HG02981 (cell line): Measurements from ENCODE around the gene SORCS2.

Experiments
- ATAC-seq: cut with Tn5 transposase; IDR thresholded peaks from one replicate; pipeline ENCODE4 v1.9.1; 2021; ENCODE audit warnings: mild to moderate bottlenecking, moderate library complexity; ENCODE audit not compliant: unreplicated experiment

The SORCS2 gene

DNA sequence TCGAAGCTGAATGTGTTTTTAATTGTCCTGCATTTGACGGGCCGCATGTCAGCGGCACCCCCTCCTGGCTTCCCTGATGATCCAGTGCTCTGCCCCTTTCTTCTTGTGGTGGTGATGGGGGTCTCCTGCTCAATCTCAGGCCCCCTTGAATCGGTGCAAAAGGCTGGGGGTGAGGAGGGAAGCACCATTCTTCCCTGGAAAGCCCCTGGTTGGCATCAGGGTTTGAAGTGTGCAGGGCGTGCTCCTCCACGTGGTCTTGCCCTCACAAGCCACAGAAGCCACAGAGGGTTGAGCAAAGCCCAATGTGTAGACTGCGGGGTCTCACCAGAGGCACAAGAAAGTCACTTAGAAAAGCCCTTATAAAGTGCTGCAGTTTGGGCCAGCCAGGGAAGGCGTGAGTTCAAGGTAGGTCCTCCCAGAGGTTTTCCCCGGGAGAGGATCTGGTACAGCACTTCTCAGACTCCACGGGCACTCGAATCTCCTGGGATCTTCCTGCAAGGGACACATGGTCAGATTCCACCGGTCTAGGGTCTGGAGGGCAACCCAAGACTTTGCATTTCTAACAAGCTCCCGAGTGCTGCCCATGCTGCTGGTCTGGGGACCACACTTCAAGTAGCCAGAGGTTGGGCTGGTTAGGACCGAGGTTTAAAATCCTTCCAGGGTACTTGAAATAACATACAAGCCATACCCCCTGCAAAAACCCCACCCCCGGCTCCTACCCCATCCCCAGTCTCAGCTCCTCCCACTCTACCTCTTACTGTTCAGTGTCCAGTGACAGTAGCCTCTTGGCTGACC, 207.3 kb downstream of the SORCS2 start:
- ATAC-seq, result no peak

DNA sequence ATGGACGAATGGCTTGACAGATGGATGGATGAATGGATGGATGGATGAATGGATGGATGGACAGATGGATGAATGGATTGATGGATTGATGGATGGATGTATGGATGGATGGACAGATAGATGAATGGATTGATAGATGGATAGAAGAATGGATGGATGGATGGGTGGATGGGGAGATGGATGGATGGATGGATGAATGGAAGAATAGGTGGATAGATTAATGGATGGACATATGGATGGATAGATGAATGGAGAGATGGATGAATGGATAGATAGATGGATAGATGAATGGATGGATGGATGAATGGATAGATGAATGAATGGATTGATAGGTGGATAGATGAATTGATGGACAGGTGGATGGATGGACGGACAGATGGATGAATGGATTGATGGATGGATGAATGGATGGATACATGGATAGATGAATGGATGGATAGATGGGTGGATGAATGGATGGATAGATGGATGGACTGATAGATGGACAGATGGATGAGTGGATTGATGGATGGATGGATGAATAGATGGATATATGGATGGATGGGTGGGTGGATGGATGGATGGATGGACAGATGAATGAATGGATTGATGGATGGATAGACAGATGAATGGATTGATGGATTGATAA, 208.4 kb downstream of the SORCS2 start:
- ATAC-seq, result no peak

DNA sequence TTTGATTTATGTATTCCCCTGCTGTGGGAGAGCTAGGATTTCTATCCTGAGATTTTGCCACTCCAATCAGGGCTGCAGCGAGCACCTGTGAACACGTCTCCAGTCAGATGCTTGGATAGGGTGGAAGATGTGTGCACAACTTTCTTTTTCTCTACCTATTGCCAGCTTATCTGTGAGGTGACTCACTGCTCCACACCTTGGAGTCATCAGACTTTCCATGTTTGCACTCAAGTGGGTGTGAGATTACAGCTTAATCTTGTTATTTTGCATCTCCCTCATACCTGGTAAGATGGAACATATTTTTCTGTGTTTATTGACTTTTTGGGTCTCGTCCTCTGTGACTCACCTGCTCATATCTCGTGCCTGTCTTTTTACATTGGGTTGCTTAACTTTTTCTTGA, 210.2 kb downstream of the SORCS2 start:
- ATAC-seq, result no peak

DNA sequence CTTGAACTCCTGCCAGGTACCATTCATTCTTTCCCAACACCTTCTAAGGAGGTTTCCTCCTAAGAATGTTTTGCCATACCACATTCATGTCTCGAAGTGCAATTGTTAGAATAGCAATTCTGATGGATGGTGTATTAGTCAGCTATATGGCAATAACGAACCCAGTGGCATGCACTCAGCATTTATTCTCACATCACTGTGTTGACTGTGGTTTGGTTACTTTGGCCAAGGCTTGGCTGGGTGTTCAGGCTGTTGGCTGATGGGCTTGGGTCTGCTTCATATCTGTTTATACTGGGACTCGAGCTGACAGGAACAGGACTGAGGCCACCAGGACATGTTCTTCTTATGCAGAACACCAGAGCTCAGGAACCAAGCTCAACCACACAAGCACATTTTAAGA, 210.7 kb downstream of the SORCS2 start:
- no peak for ATAC-seq

DNA sequence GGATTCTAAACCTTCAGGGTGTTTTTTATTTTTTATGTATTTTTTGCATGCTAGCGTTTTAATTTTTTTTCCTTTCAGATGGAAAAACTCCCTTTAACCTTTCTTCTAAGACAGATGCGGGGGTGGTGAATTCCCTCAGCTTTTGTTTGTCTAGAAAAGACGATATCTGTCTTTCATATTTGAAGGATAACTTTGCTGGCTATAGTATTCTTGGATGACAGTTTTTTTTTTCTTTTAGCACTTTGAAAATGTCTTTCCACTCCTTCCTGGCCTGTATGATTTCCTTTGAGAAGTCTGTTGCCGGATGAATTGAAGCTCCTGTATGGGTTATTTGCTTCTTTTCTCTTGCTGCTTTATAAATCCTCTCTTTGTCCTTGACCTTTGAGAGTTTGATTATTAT, 215.8 kb downstream of the SORCS2 start:
- no peak for ATAC-seq

DNA sequence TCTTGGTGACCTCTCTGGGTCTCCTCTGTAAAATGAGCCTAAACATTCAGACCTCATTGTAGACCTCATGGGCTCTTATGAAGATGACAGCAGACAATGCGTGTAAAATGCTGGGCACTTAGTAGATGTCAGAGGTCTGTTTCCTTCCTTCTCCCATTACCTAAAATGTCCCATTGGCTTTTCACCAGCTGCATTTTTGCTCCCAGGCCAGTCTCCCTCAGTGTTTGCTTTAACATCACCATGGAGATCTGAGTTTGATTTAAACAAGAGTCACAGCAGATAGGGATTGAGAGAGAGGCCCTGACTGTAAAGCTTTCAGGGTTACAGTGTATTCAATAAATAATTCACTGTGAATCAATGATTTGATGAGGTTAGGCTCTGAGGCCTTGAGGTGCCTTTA, 218.1 kb downstream of the SORCS2 start:
- no peak for ATAC-seq

DNA sequence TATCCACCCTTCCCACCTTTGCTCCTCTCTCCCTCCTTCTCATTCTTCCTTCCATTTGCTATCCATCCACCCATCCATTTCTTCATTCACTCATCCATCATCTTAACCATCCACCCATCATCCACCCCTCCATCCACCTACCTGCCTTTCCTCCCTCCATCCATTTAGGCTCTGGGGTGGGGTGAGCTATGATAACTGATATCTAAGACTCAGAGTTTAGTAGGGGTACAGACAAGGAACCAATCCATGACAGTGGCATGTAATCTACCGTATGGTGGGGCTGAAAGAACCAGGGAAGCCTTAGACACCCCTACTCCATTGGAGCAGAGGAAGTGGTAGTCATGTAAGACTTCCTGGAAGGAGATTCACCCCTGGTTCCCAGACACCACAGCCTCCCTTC, 219.2 kb downstream of the SORCS2 start:
- ATAC-seq, result no peak

DNA sequence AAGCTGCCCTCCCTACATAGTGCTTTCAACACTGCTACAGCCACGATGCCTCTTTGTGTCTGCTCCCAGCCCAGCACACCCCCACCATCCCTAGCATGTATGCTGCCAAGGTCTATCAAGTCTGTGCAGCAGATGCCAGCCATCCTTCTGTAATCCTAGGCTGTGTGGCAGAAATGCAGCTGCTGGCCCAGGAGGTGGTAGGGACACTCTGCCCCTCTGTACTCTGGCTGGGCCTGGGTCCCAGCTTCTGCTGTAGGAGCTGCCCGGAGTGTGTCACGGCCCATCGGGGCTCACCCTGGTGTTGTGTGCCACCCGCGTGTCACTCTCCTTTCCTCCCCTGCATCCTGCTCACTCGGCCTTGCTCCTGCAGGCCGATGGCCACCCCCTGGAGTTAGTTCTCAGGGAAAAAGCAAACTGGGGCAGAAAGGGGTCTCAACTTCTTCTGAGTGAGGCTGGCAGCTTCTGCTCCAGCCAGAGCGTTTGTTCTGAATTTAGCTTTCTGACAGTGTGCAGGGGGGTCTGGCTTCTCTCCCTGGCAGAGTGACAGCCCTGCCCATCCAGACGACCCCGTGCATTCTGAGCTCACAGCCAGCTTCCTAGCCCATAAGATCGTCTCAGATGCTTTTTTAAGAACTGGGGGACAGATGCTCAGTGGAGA, 219.7 kb downstream of the SORCS2 start:
- no peak for ATAC-seq

DNA sequence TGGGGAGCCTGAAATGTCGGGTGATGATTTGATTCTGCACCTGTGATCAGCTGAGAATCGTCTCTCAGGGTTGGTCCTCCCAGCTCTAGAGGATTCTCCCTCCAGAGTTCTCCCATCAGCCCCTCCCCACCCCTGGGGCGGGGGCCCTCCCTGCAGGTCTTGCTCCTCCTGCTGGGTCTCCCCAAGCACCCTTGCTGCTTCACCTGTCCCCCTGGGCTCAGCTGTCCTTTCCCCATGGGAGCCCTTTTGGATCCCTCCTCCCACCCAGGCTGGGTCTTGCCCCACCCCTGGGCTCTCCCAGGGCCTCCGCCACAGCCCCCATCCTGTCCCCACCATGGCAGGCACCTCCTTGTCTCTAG, 220.2 kb downstream of the SORCS2 start:
- ATAC-seq, result no peak

DNA sequence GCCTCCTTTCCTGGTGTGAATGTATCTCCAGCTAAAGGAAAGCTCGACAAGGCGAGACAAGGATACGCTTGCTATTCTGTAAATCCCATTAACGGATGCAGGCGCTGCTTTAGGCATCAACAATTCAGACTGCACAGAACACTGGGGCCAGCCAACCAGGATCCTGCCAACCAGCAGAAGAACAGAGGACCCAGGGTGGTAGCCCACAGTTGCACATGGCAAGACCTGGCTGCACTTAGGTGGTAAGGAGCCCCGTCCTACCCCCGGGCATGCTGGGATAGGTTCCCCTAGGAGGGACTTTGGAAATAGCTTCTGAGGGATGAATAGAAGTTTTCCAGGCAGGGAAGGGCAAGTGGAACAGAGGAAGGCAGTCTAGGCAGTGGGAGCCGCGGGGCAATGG, 221.7 kb downstream of the SORCS2 start:
- no peak for ATAC-seq

DNA sequence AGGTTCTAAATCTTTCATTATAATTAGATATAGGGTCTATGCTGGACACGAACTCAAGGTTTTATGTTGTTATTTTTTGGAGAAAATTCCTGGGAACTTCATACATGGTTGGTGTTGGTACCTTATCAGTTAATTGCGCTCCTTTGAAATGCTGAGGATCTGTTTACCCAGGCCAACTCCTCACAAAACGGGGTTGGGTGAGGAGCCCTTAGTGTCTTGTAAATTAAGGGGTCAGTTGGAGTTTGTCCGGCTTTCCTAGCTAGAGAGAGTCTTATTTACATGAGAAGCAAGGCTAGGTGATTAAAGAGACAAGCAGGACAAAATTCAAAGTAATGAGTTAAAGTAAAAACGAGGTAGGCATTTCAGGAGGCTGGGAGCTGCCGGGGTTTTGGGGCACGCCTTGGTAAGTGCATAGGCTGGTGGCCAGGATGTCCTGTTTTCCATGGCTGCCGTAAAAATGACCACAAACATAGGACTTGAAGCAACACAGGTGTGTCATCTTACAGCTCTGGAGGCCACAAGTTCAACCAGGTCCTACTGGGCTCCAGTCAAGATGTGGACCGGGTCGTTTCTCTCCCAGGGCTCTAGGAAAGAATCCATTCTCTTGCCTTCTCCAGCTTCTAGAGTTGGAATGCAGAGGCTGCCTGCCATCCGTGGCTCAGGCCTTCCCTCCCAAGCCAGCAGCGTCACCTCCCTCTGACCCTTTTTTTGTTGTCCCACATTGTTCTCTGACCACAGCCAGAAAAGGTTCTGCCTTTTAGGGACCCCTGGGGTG, 222.6 kb downstream of the SORCS2 start:
- no peak for ATAC-seq

DNA sequence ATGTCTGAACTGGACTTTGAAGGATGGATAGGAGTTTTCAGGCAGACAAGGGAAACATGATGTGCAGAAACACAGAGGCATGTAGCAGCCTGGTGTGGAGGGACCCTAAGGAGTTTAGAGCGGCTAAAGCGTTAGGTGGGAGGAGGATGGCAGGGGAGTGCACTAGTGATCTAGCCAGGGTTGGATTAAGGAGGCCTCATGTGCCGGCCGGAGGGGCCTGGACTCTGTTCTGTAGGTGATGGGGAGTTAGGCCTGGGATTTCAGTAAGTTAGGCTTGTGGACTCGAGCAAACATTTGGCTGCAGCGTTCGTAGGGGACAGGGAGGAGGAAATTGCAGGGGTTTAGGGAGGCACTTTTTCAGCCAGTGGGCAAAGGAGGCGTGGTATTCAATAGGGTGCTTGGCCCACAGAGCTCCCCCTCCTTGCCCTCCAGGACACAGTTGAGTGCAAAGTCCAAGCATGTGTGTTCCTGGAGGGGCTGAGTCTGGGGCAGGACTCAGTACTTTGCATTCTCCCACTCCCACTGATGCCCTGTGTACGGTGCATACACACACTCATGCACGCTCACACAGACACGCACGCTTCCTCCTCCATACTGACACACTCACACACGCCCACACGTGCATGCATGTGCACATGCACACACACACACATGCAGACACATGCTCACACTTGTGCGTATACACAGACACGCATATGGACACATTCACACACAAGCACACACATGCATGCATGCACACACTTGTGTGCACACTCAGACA, 223.8 kb downstream of the SORCS2 start:
- ATAC-seq, result no peak

DNA sequence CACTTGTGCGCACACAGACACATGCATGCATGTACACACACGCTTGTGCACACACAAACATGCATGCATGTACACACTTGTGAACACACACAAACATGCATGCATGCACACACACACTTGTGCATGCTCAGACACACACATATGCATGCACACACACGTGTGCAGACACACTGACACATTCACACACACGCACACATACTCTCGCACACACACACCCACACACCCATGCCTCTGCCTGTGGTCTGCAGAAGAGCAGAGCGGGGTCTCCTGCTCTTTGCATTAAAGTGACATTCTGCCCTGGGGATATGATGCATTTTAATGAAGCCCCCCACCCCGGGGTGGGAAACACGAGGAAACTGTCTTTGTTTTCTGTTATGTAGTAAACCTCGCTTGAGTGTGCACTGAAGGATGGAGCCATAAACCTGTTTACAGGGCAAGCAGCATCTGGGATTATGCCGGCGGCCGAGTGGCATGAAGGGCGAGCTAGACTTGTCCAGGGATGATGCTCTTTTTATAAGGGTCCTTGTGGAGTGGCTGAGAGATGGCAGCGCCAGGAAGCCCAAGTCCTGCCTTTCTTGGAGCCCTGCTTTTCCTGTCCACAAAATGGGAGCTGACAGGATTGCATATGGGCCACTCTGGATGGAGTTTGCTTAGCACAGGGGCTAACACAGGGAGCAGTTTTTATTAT, 224.6 kb downstream of the SORCS2 start:
- no peak for ATAC-seq

DNA sequence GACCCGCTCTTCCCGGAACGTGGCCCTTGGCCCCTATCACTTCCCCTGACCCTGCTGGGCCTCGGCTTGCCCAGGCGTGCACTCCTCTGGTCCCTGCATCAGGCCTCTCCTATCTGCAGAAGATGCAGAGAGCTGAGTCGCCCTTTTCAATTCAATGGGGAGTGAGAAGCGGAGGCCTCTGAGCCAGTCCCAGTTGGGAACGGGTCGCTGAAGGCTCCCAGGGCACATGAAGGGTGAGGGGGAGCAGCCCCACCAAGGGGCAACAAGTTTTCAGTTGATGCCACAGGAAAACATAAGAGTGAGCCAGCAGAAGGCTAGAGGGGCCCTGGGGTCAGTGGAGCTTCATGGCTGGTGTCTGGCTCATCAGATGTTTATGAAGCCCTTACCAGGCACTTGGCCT, 225.3 kb downstream of the SORCS2 start:
- ATAC-seq, result no peak

DNA sequence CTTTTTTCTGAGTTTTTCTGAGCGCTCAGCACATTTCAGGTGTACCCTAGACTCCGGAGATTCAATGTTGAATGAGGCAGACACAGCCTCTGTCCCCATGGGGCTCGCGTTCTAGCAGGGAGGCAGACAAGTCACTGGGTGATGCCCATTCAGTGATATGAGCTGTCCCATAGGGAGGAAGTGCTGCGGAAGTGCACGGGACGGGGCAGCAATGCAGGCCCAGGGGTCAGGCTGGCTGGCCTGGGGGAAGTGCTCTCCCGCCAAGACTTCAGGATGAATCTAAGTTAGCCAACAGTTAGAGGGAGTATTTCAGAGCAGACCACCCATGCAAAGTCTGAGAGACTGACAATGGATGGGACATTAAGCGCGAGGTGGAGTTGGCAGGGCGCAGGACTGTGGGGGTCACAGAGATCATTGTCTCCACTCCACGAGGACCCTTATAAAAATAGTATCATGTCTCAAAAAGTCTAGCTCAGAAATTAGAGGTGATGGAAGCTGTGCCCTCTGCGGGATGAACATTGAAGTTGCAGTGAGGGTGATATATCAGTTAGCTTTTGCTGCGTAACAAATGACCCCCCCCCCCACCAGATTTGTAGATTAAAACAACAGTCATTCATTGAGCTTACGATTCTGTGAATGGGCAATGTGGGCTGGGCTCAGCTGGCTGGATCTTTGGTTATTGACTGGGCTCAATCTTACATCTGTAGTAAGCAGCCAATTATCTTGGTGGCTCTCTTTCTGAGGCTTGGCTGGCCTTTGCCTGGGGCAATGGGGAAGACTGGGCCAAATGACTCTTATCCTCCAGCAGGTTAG, 226.0 kb downstream of the SORCS2 start:
- ATAC-seq, result no peak

DNA sequence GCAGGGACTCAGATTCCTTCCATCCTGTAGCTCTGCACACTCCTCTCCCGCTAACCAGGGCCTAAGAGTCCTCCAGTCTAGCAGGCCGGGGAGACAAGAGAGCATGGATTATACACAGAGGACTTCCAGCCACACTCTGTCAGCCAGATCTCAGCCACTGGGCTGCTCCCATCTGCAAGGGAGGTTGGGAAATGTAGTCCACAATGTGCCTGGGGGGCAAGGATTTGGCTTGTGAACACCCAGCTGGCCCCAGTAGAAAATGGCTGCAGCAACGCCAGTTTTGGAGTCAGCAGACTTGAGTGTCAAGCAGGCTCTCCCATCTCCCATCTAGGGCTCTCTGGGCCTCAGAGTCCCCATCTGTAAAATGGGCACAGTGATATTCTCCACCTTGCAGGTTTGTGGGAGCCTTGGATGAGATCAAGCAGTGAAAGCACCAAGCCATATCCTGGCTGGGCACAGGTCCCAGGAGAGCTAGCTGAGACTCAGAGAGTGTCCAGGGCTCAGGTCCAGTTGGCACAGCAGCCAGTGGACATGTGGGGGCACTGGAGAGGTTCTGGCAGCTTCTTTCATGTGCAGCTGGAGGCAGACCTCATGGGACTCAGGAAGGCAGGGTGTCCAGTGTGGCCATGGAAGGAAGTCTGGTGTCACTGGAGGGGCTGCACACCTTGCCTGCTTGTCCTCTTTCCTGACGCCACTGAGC, 227.8 kb downstream of the SORCS2 start:
- no peak for ATAC-seq

DNA sequence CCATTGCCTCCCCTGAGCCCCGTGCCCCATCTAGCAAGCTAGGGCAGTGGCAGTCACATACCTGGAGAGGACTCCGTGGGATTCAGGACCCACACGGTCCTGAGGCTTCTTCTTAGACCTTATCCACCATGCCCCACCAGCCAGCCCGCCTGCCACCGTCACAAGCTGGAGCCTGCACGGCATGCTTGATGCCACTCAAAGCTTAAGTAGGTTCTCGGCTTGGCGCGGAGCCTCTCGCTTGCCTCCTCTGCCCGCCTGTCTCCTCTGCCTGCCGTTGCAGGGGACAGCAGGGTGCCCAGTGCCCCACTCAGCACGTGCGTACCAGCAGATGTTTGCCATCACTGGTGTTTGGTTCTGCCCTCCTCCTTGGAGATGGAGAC, 228.3 kb downstream of the SORCS2 start:
- no peak for ATAC-seq

DNA sequence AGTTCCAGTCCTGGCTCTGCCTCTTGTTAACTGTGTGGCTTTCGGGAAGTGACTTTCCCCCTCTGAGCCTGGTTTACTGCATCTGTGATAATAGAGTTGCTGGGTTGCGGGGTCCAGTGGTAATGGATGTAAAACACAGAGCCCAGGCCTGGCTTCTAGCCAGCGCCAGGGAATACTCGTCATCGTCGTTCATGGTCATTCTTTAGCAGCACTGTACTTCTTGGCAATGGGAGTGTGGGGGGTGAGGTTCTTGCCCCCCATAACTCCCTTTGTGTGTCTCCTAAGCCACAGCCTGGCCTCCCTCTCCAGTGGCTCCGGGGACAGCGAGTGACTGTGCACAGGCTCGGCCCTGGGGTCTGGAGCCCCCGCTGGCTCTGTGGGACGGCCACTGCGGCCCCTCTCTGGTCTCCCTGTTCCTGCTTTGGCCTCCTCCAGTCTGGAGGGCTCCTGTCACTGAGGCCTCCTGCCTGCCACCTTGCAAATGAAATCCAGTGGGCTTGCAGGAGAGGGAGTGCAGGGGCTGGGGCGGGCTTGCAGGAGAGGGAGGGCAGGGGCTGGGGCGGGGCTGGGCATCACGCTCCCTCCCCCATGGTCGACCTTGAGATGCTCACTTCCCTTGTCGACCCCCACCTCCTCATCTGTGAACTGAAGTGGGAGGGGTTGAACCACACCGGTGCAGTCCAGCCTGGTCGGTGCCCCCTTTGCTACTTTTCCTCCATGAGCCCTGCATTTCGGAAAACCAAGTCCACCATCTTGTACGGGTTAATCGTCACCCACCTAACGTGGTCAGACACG, 229.2 kb downstream of the SORCS2 start:
- no peak for ATAC-seq
